ENCODE data around the gene CCDC86.
A peak's percentile ranks its signal among the peaks of the same experiment; 100 is the strongest.

Gene CCDC86

GRCh38 chr11:60852117-60852981 lies 10.4 kb downstream of the CCDC86 start:
- DNase-seq (ENCODE audit: low read depth): no peak
- TF ChIP-seq POLR2A (IDR thresholded peaks at IDR 0.05; ENCODE audit: extremely low read depth, insufficient read length): no peak
- no peak for TF ChIP-seq MYC (IDR thresholded peaks at IDR 0.05; ENCODE audit: low read depth, low read length)
- TF ChIP-seq, protein P1, sequence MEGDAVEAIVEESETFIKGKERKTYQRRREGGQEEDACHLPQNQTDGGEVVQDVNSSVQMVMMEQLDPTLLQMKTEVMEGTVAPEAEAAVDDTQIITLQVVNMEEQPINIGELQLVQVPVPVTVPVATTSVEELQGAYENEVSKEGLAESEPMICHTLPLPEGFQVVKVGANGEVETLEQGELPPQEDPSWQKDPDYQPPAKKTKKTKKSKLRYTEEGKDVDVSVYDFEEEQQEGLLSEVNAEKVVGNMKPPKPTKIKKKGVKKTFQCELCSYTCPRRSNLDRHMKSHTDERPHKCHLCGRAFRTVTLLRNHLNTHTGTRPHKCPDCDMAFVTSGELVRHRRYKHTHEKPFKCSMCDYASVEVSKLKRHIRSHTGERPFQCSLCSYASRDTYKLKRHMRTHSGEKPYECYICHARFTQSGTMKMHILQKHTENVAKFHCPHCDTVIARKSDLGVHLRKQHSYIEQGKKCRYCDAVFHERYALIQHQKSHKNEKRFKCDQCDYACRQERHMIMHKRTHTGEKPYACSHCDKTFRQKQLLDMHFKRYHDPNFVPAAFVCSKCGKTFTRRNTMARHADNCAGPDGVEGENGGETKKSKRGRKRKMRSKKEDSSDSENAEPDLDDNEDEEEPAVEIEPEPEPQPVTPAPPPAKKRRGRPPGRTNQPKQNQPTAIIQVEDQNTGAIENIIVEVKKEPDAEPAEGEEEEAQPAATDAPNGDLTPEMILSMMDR (IDR thresholded peaks at IDR 0.05; ENCODE audit: low read depth, low read length): no peak
- TF ChIP-seq MAX (IDR thresholded peaks at IDR 0.05; ENCODE audit: low read depth, low read length): no peak
- no peak overlapping the region for H3K4me3 ChIP-seq (ENCODE audit: low read depth, low read length)

DNA sequence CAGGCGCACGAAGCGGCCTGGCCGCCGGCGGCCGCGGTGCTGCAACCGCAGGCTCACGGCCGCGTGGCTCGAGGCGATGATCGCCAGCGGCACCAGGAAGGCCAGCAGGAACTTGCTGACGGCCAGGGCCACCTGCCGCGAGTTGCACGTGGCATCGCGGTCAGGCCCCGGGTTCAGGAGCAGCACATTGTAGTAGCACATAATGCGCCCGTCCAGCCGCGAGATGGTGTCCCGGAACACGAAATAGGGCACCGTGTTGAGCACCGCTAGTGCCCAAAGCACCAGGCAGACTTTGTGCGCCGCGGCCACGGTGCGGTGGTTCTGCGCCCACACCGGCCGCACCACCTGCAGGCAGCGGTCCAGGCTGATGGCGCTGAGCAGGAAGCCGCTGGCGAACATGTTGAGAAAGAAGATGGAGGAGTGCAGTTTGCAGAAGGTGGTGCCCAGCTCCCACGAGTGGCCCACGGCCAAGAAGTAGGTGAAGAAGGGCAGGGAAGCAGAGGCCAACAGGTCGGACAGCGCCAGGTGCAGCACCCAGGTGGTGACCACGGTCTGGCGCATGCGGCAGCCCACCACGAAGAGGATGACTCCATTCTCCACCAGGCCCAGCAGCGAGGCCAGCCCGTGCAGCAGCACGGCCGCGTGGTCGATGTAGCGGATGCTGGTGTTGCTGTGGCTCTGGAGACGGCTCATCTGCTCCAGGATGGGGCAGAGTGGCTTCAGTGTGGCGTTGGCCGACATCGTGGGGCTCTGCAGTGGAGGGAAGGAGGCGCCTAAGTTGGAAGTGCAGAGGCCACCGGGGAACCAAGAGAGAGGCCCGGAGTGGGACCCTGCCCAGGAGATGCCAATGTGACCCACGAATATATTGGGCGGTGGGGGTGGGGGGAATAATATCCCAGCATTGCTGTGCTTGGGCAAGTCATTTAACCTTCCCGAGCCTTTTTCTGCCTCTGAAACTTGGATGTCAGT lies 11.4 kb downstream of the CCDC86 start:
- no peak overlapping the region for H3K4me3 ChIP-seq (ENCODE audit: low read depth, low read length)
- TF ChIP-seq POLR2A (IDR thresholded peaks at IDR 0.05; ENCODE audit: extremely low read depth, insufficient read length): no peak
- no peak for TF ChIP-seq MAX (IDR thresholded peaks at IDR 0.05; ENCODE audit: low read depth, low read length)
- TF ChIP-seq, protein P1 (IDR thresholded peaks at IDR 0.05; ENCODE audit: low read depth, low read length): no peak
- TF ChIP-seq MYC (IDR thresholded peaks at IDR 0.05; ENCODE audit: low read depth, low read length): no peak
- DNase-seq (ENCODE audit: low read depth): no peak

DNA sequence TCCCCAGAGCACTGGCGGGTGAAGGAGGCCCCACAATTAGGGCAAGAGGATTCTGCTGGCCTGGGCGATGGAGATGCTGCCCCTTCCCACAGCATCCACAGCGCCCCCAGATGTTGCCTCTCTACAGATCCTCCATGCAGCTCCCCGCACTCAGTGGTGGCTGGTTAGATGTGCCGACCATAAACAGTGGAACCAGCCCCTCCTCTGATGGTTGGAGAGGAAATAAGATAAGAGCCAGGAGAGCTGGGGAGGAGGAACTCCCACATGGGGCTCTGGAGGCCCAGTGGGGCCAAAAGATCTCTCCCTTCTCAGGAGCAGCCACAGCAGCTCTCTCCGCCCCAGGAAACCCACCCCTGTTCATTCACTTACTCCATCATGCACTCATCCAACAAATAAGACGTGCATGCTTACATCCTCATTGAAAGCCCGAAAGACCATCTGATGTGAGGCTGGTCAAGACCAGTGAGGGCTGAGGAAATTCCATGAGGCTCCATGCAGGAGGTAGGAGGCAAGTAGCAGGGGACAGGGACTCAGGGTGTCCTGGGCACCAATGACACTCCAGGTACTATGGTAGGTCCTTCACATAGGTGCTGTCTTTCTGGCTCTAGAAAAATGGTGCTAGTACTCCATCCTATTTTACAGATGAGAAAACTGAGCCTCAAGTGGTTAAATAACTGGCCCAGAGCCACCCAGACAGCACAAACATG lies 12.4 kb downstream of the CCDC86 start:
- TF ChIP-seq, protein P1 (IDR thresholded peaks at IDR 0.05; ENCODE audit: low read depth, low read length): no peak
- TF ChIP-seq MAX (IDR thresholded peaks at IDR 0.05; ENCODE audit: low read depth, low read length) (no peak), POLR2A (IDR thresholded peaks at IDR 0.05; ENCODE audit: extremely low read depth, insufficient read length) (no peak), MYC (IDR thresholded peaks at IDR 0.05; ENCODE audit: low read depth, low read length) (no peak)
- peak; percentile 66 for DNase-seq (ENCODE audit: low read depth)
- no peak overlapping the region for H3K4me3 ChIP-seq (ENCODE audit: low read depth, low read length)

- DNase-seq (ENCODE audit: low read depth): no peak
- TF ChIP-seq POLR2A (IDR thresholded peaks at IDR 0.05; ENCODE audit: extremely low read depth, insufficient read length) (no peak), MYC (IDR thresholded peaks at IDR 0.05; ENCODE audit: low read depth, low read length) (no peak), MAX (IDR thresholded peaks at IDR 0.05; ENCODE audit: low read depth, low read length) (no peak)
- TF ChIP-seq, protein P1 (IDR thresholded peaks at IDR 0.05; ENCODE audit: low read depth, low read length): no peak
- H3K4me3 ChIP-seq (ENCODE audit: low read depth, low read length): no peak overlapping the region
Measured at GRCh38 chr11:60854847-60855725, 13.2 kb downstream of the CCDC86 start.
